ENCODE results near the gene PPTC7.
"Not testable (repeated sequence)": the region's sequence is repeated elsewhere in the genome, so short reads cannot be mapped to it uniquely, and the experiment has no call there.

The PPTC7 gene

GRCh38 chr12:110613071-110613770 is 30.1 kb upstream of the PPTC7 start:
- TF ChIP-seq REST (IDR thresholded peaks at IDR 0.05; ENCODE audit: insufficient replicate concordance, low read depth) (no peak), POLR2AphosphoS5 (IDR thresholded peaks at IDR 0.05; ENCODE audit: low read depth) (no peak), GABPA (IDR thresholded peaks at IDR 0.05; ENCODE audit: low read depth) (no peak), CTCF (IDR thresholded peaks at IDR 0.05; ENCODE audit: insufficient read depth, low read length) (no peak), SPI1 (IDR thresholded peaks at IDR 0.05; ENCODE audit: borderline replicate concordance, low read depth) (no peak)
- H3K27me3 ChIP-seq (ENCODE audit: insufficient read depth, poor library complexity, severe bottlenecking), result no peaks in the 10 kb centered on the region
- DNase-seq (ENCODE audit: low read depth in 1 of 2, low spot score in 1 of 2), result no peak
- H3K27ac ChIP-seq (replicated peaks), result peak overlapping the region; percentile 56
- peak overlapping the region; percentile 69 for H3K4me3 ChIP-seq (replicated peaks; ENCODE audit: insufficient read depth, low read length)

- Histone ChIP-seq H3K27ac (replicated peaks) (peak overlapping the region; percentile 86), H3K27me3 (ENCODE audit: insufficient read depth, poor library complexity, severe bottlenecking) (no peaks in the 10 kb centered on the region), H3K4me3 (replicated peaks; ENCODE audit: insufficient read depth, low read length) (no peak overlapping the region; the same call in 1 of the 2 replicates)
- DNase-seq (ENCODE audit: low read depth in 1 of 2, low spot score in 1 of 2), result no peak
- TF ChIP-seq REST (IDR thresholded peaks at IDR 0.05; ENCODE audit: insufficient replicate concordance, low read depth), result no peak
- no peak for TF ChIP-seq GABPA (IDR thresholded peaks at IDR 0.05; ENCODE audit: low read depth)
- no peak for TF ChIP-seq SPI1 (IDR thresholded peaks at IDR 0.05; ENCODE audit: borderline replicate concordance, low read depth)
- TF ChIP-seq POLR2AphosphoS5 (IDR thresholded peaks at IDR 0.05; ENCODE audit: low read depth), result no peak
- TF ChIP-seq CTCF (IDR thresholded peaks at IDR 0.05; ENCODE audit: insufficient read depth, low read length), result no peak
Measured at GRCh38 chr12:110606253-110606611, 23.1 kb upstream of the PPTC7 start.

GRCh38 chr12:110602085-110602814 is 19.1 kb upstream of the PPTC7 start:
- not testable (repeated sequence) for H3K4me3 ChIP-seq (replicated peaks; ENCODE audit: insufficient read depth, low read length); H3K27ac ChIP-seq (replicated peaks); H3K27me3 ChIP-seq (ENCODE audit: insufficient read depth, poor library complexity, severe bottlenecking)
- peak in 1 of 2 experiments; percentile 60 for DNase-seq (ENCODE audit: low read depth in 1 of 2, low spot score in 1 of 2)
- TF ChIP-seq CTCF (IDR thresholded peaks at IDR 0.05; ENCODE audit: insufficient read depth, low read length), result peak; percentile 49

Data from HL-60 (cell line).